ENCODE data around the gene STX8.

The STX8 gene

DNA sequence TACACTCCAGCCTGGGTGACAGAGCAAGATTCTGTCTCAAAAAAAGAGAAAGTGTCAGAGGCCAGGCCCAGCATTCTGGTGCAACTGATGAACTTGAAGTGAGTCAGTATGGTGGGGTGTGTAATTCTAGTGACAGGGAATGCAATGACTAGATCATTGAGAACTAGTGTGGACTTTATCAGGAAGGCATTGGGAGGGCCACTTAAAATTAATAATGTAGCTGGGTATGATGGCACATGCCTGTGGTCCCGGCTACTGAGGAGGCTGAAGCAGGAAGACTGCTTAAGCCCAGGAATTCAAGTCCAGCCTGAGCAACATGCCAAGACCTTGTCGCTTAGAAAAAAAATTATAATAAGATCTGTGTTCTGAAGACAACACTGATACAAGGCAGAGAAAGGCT is 90.8 kb downstream of the STX8 start:
- TF ChIP-seq, protein P1, sequence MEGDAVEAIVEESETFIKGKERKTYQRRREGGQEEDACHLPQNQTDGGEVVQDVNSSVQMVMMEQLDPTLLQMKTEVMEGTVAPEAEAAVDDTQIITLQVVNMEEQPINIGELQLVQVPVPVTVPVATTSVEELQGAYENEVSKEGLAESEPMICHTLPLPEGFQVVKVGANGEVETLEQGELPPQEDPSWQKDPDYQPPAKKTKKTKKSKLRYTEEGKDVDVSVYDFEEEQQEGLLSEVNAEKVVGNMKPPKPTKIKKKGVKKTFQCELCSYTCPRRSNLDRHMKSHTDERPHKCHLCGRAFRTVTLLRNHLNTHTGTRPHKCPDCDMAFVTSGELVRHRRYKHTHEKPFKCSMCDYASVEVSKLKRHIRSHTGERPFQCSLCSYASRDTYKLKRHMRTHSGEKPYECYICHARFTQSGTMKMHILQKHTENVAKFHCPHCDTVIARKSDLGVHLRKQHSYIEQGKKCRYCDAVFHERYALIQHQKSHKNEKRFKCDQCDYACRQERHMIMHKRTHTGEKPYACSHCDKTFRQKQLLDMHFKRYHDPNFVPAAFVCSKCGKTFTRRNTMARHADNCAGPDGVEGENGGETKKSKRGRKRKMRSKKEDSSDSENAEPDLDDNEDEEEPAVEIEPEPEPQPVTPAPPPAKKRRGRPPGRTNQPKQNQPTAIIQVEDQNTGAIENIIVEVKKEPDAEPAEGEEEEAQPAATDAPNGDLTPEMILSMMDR (IDR thresholded peaks at IDR 0.05), result no peak

DNA sequence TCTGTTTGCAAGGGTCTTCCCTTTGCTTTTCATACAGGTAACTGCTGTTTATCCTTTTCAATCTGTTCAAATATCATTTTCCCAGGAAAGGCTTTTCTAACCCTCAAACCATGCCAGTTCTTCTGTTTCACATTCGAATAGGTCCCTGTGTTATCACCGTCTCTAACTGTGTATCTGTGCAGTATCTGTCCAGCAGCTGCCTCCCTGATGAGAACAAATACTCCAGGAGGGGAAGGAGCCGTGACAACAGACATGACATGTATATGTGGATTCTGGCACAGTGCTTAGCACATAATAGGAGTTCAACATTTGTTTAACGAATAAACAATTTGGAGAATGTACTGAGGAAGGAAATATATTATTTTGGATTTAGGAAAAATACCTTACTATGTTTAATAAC is 95.7 kb downstream of the STX8 start:
- TF ChIP-seq, protein P1 (IDR thresholded peaks at IDR 0.05), result no peak

DNA sequence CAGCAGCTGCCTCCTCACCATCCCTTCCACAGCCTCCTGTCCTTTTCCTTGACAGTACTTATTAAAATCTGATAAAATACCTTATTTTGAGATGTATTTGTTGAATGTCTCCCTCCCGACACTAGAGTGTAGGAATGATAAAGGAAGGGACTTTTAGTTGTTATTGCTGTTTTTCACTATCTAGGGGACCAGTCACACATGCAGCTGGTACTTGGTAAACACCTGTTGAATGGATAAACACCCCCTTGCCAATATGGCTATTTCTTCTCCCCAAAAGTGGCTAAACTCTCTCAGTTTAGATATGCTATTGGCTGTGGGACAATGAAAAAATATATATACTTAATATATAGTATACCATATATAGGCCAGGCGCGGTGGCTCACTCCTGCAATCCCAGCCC is 96.7 kb downstream of the STX8 start:
- TF ChIP-seq, protein P1 (IDR thresholded peaks at IDR 0.05), result no peak

DNA sequence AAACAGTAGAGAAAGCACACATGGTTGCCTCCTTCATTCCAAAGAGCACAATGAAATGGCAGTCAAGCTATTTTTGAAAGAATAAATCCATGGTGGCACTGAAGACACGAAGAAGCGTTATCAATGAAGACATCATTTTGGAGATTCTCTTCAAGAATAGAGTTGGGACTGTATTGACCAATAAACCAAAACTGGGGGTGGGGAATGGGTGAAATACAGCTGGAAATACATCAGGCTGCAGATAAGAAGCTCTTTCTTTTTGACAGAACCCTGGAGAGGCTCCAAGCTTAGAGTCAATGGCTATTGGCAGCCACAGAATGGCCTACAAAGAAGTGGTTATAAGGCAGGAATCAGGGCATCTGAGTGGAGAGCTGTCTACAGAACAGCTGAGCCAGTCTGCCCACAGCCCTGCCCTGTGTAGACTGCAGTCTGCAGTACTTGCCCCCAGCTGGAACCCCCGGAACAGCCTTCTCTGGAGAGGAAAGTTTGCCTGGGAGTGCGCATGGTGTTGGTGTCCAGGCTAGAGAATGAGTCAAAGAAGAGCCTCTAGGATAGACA is 100.4 kb downstream of the STX8 start:
- TF ChIP-seq, protein P1 (IDR thresholded peaks at IDR 0.05), result no peak

DNA sequence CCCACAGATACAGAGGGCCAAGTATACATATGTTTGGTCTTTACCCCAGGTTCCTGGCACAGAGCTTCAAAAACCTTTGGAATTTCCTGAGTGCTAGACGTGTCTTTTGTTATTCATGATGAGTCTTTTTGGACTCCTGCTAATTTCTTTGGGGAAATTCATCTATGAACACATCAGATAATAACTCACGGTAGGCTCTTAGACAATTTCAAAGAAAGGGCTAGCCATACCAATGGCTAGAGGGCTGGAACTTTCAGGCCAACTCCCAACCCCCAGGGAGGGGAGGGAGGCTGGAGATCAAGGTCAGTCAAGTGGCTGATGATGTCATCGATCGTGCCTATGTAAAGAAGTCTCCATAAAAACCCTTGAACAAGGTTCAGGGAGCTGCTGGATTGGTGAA is 101.9 kb downstream of the STX8 start:
- TF ChIP-seq, protein P1 (IDR thresholded peaks at IDR 0.05), result no peak

DNA sequence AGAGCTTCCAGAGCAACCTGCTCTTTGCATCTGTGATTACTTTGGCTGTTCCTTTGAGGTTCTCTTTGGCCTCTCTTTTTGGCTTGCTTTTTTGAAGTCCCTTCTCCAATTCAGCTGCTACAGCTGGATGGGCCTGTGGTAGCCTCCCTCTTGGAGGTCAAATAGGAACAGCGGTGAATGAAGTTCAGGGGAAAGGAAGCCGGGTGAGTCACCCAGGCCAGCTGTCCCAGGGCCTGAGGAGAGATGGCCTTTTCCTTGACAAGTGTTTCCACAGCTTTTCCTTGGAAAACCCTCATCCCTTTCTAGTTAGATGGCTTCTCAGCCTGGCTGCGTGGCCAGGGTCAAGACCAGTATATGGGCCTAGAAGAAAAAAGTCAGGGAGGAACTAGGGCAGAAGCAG is 103.1 kb downstream of the STX8 start:
- TF ChIP-seq, protein P1 (IDR thresholded peaks at IDR 0.05), result no peak

DNA sequence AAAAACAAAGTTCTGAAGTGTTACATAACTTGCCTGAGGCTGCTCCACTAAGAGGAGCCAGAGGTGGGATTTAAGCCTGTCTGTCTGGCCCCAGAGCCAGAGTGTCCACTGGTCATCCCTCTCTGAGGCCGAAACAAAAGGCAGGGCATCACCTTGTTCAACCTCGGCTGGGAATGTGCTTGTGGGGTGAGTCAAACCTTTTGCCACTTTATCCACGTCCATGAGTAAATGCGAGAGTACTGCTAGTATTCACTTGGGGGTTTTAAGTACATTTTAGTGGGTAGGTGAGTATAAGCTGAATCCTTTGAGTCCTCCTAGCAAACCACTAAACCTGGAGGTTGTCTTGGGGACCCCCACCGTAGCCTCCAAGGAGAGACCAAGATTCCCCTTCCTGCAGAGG is 103.5 kb downstream of the STX8 start:
- TF ChIP-seq, protein P1 (IDR thresholded peaks at IDR 0.05), result no peak

DNA sequence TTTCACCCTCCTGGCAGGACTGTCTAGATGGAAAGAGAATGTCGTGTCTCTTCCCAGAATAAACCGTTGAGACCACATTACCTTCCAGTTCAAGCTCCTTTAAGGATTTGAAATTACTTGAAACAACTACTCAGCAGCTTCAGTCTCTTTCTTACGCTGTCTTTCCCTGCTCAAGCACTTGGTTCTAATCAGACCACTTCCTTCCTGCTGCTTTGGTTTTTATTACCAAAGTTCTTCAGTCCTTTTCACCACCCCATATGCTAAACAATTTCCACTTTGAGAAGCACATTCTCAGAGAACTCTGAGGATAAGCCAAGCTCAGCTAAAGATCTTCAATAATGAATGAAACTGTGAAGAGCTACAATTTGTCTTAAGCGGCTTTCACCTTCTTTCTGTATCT is 105.4 kb downstream of the STX8 start:
- TF ChIP-seq, protein P1 (IDR thresholded peaks at IDR 0.05), result no peak
